H1 (cell line): Measurements from ENCODE around the gene NFIA. TPM values are rescaled to one million over a fixed set of nuclear protein-coding genes. Genes with fewer than 3 reads are reported as not detected.

Experiments used
- CTCF ChIA-PET: fragments of 300-600 bp; sonication (Branson Sonifier 250); formaldehyde crosslinking; loops from one replicate; lab custom pipeline; 2021; ENCODE audit not compliant: partially characterized antibody; lab: Charles Lee
- POLR2A ChIA-PET: fragments of 300-600 bp; sonication (Branson Sonifier 250); formaldehyde crosslinking; loops from one replicate; lab custom pipeline; 2021; ENCODE audit warnings: inconsistent platforms; ENCODE audit not compliant: partially characterized antibody; lab: Charles Lee
- DNase-seq, 2 experiments: peaks; one replicate each; pipeline versions ENCODE4 v3.0.0 to v3.0.0-alpha.2; 2010 to 2022; ENCODE audit warnings: low spot score in 2 of 2, low read depth in 1 of 2, mixed read lengths in 1 of 2
- FAIRE-seq: peaks from 2 replicates; lab custom pipeline; 2011; peaks lifted over from hg19 to GRCh38; lab: Jason Lieb, UNC
- H2AFZ ChIP-seq: 2 replicates; pipeline ENCODE4 v1.8.1; 2012; ENCODE audit warnings: low read length, inconsistent platforms
- H2AK5ac ChIP-seq: 2 replicates; pipeline ENCODE4 v1.6.1; 2013; ENCODE audit warnings: low read depth, low read length
- H2BK120ac ChIP-seq: replicated peaks from 2 replicates; pipeline ENCODE3; 2013; ENCODE audit warnings: low read depth, low read length, inconsistent platforms
- H2BK12ac ChIP-seq: 2 replicates; pipeline ENCODE4 v1.6.1; 2013; ENCODE audit warnings: low read depth, low read length
- H2BK15ac ChIP-seq: 2 replicates; pipeline ENCODE4 v1.6.1; 2013; ENCODE audit warnings: low read length
- H2BK20ac ChIP-seq: 2 replicates; pipeline ENCODE4 v1.6.1; 2013; ENCODE audit warnings: low read length
- H2BK5ac ChIP-seq: 2 replicates; pipeline ENCODE4 v1.6.1; 2013; ENCODE audit warnings: low read depth, low read length
- H3K14ac ChIP-seq: 2 replicates; pipeline ENCODE4 v1.6.1; 2013; ENCODE audit warnings: inconsistent platforms; ENCODE audit not compliant: insufficient read length
- H3K18ac ChIP-seq: 2 replicates; pipeline ENCODE4 v1.6.1; 2013; ENCODE audit warnings: low read length; ENCODE audit errors: extremely low read depth
- H3K23ac ChIP-seq: 2 replicates; pipeline ENCODE4 v1.6.1; 2013; ENCODE audit warnings: inconsistent platforms; ENCODE audit not compliant: insufficient read length
- H3K23me2 ChIP-seq: 2 replicates; pipeline ENCODE4 v1.6.1; 2013; ENCODE audit warnings: low read depth, low read length
- H3K27ac ChIP-seq: 2 replicates; pipeline ENCODE4 v1.6.1; 2011; ENCODE audit warnings: low read depth, low read length, inconsistent platforms
- H3K27me3 ChIP-seq, 4 experiments: replicated peaks in 1 of 4; 1 replicate in 1 of 4; 2 replicates in 3 of 4; pipeline versions ENCODE4 v1.6.1 to v1.8.1; 2011 to 2013; ENCODE audit warnings: low read length in 3 of 4, mild to moderate bottlenecking in 3 of 4, inconsistent platforms in 2 of 4, mixed read lengths in 2 of 4, moderate library complexity in 1 of 4; ENCODE audit not compliant: control insufficient read depth in 3 of 4, insufficient read depth in 3 of 4; ENCODE audit errors: extremely low read depth in 1 of 4
- H3K36me3 ChIP-seq, 4 experiments: 2 replicates each; pipeline versions ENCODE4 v1.6.1 to v1.8.1; 2011 to 2013; ENCODE audit warnings: mild to moderate bottlenecking in 4 of 4, low read length in 3 of 4, moderate library complexity in 2 of 4, control low read depth in 1 of 4, inconsistent platforms in 1 of 4; ENCODE audit not compliant: insufficient read depth in 4 of 4, control insufficient read depth in 2 of 4
- H3K4ac ChIP-seq: replicated peaks from 2 replicates; pipeline ENCODE3; 2013; ENCODE audit warnings: low read length, low read depth, mixed read lengths, inconsistent platforms; ENCODE audit not compliant: insufficient read length
- H3K4me1 ChIP-seq, 4 experiments: replicated peaks in 1 of 4; 1 replicate in 1 of 4; 2 replicates in 3 of 4; pipeline versions ENCODE4 v1.6.1 to v1.8.1; 2011 to 2013; ENCODE audit warnings: low read length in 3 of 4, inconsistent platforms in 2 of 4, mixed read lengths in 1 of 4; ENCODE audit not compliant: insufficient read depth in 4 of 4, control insufficient read depth in 3 of 4
- H3K4me2 ChIP-seq, 2 experiments: 2 replicates each; pipeline versions ENCODE4 v1.6.1 to v1.8.1; 2011 to 2013; ENCODE audit warnings: low read depth in 2 of 2, low read length in 2 of 2, control low read depth in 1 of 2, inconsistent platforms in 1 of 2, mild to moderate bottlenecking in 1 of 2; ENCODE audit not compliant: insufficient read depth in 1 of 2
- H3K4me3 ChIP-seq, 4 experiments: fragments of 200-600, 300-600 bp in 1 of 4; sonication (generic), shearing (Covaris generic), sonication (Bioruptor Twin) in 1 of 4; 2 replicates each; pipeline versions ENCODE4 v1.5.1 to v1.8.1; 2011 to 2016; ENCODE audit warnings: low read length in 4 of 4, low read depth in 3 of 4, control low read depth in 2 of 4, inconsistent platforms in 2 of 4, mild to moderate bottlenecking in 2 of 4, mixed read lengths in 1 of 4, moderate library complexity in 1 of 4; ENCODE audit not compliant: insufficient read depth in 2 of 4; ENCODE audit errors: extremely low read depth in 1 of 4
- H3K56ac ChIP-seq: replicated peaks from 2 replicates; pipeline ENCODE3; 2013; ENCODE audit warnings: low read depth, mild to moderate bottlenecking, mixed read lengths, low read length, inconsistent platforms; ENCODE audit not compliant: insufficient read length
- H3K79me1 ChIP-seq: 2 replicates; pipeline ENCODE4 v1.6.1; 2013; ENCODE audit warnings: low read depth, low read length, control low read depth
- H3K79me2 ChIP-seq, 2 experiments: 2 replicates each; pipeline versions ENCODE4 v1.6.1 to v1.8.1; 2012 to 2013; ENCODE audit warnings: low read length in 2 of 2, mild to moderate bottlenecking in 2 of 2, inconsistent platforms in 1 of 2; ENCODE audit not compliant: insufficient read depth in 2 of 2, control insufficient read depth in 1 of 2
- H3K9ac ChIP-seq, 4 experiments: replicated peaks in 1 of 4; 1 replicate in 1 of 4; 2 replicates in 3 of 4; pipeline versions ENCODE4 v1.6.1 to v1.8.1; 2011 to 2013; ENCODE audit warnings: low read depth in 3 of 4, low read length in 3 of 4, control low read depth in 2 of 4, mild to moderate bottlenecking in 2 of 4, moderate library complexity in 2 of 4, inconsistent platforms in 1 of 4; ENCODE audit errors: extremely low read depth in 1 of 4
- H3K9me3 ChIP-seq, 2 experiments: 2 replicates each; pipeline versions ENCODE4 v1.6.1 to v1.8.1; 2012 to 2013; ENCODE audit warnings: mild to moderate bottlenecking in 2 of 2, moderate library complexity in 2 of 2, control low read depth in 1 of 2, inconsistent platforms in 1 of 2, low read depth in 1 of 2, low read length in 1 of 2, mixed read lengths in 1 of 2; ENCODE audit not compliant: insufficient read depth in 2 of 2
- H4K20me1 ChIP-seq, 2 experiments: replicated peaks in 1 of 2; 2 replicates each; pipeline versions ENCODE3 to v1.8.1; 2011 to 2013; ENCODE audit warnings: inconsistent platforms in 2 of 2, low read length in 2 of 2, mild to moderate bottlenecking in 1 of 2; ENCODE audit not compliant: insufficient read depth in 2 of 2, control insufficient read depth in 1 of 2
- H4K5ac ChIP-seq: 2 replicates; pipeline ENCODE4 v1.6.1; 2013; ENCODE audit warnings: low read length, low read depth, mixed read lengths, inconsistent platforms; ENCODE audit not compliant: insufficient read length
- H4K8ac ChIP-seq: 2 replicates; pipeline ENCODE4 v1.8.0; 2013; ENCODE audit warnings: mild to moderate bottlenecking, moderate library complexity, low read length, inconsistent platforms; ENCODE audit not compliant: insufficient read depth; ENCODE audit errors: extremely low read depth
- H4K91ac ChIP-seq: replicated peaks from 2 replicates; pipeline ENCODE3; 2013; ENCODE audit warnings: low read length, mixed read lengths, inconsistent platforms; ENCODE audit not compliant: insufficient read length
- BACH1 ChIP-seq: IDR thresholded peaks from 2 replicates; pipeline ENCODE4 v1.6.1; 2012; ENCODE audit warnings: low read length, improper control_type of control experiment
- CREB1 ChIP-seq: IDR thresholded peaks from 2 replicates; pipeline ENCODE4 v1.6.1; 2012; ENCODE audit warnings: inconsistent platforms
- GABPA ChIP-seq: IDR thresholded peaks from 2 replicates; pipeline ENCODE4 v1.6.1; 2011; ENCODE audit warnings: mild to moderate bottlenecking, low read length, moderate library complexity, borderline replicate concordance; ENCODE audit not compliant: insufficient read depth
- JUN ChIP-seq: IDR thresholded peaks from 2 replicates; pipeline ENCODE4 v1.6.1; 2011; ENCODE audit warnings: low read depth, mild to moderate bottlenecking, improper control_type of control experiment, low read length
- NANOG ChIP-seq: IDR thresholded peaks from 2 replicates; pipeline ENCODE4 v1.6.1; 2011; ENCODE audit warnings: low read length, low read depth, mild to moderate bottlenecking, inconsistent platforms; ENCODE audit not compliant: insufficient read depth, poor library complexity, severe bottlenecking
- RAD21 ChIP-seq, 2 experiments: IDR thresholded peaks in 1 of 2; conservative IDR thresholded peaks in 1 of 2; 2 replicates each; pipeline ENCODE4 v1.6.1; 2011; ENCODE audit warnings: low read depth in 2 of 2, low read length in 2 of 2, improper control_type of control experiment in 1 of 2, inconsistent platforms in 1 of 2, mild to moderate bottlenecking in 1 of 2, moderate library complexity in 1 of 2
- SP2 ChIP-seq: IDR thresholded peaks from 2 replicates; pipeline ENCODE4 v1.6.1; 2012; ENCODE audit warnings: mild to moderate bottlenecking, low read length, inconsistent platforms
- SRF ChIP-seq: IDR thresholded peaks from 2 replicates; pipeline ENCODE4 v1.6.1; 2011; ENCODE audit warnings: mild to moderate bottlenecking, low read depth, low read length, moderate library complexity
- TEAD4 ChIP-seq: IDR thresholded peaks from 2 replicates; pipeline ENCODE4 v1.6.1; 2012; ENCODE audit warnings: low read depth, low read length, inconsistent platforms, mixed read lengths
- YY1 ChIP-seq: IDR thresholded peaks from 2 replicates; pipeline ENCODE4 v1.6.1; 2011; ENCODE audit warnings: low read depth, mild to moderate bottlenecking, low read length
- WGBS, 2 experiments: shearing (Covaris generic) in 1 of 2; methylation state at CpG; one replicate each; pipeline versions ENCODE4 v1.1.6 to v1.1.7; 2013 to 2015; ENCODE audit warnings: low lambda C conversion rate in 2 of 2, mixed read lengths in 2 of 2, inconsistent platforms in 1 of 2, low coverage in 1 of 2, missing lambda C conversion rate in 1 of 2; ENCODE audit not compliant: insufficient replicate concordance in 2 of 2, insufficient coverage in 1 of 2, insufficient read length in 1 of 2; ENCODE audit errors: extremely low coverage in 1 of 2, missing lambda C conversion rate in 1 of 2; 5-methylcytosine and 5-hydroxymethylcytosine counted together
- polyA plus RNA-seq, 7 experiments: library from polyadenylated mRNA; depleted of rRNA in 3 of 7; stranded (reverse) in 5 of 7; unstranded in 2 of 7; fragments of >200 nt in 5 of 7; fragments of 200-250 nt in 2 of 7; gene quantifications; 1 replicate in 5 of 7; 2 replicates in 1 of 7; 4 replicates in 1 of 7; pipeline versions ENCODE4 v1.2.1 to v1.2.3, GENCODE V29; 2011 to 2013; ENCODE audit warnings: missing spikeins in 2 of 7, mixed read lengths in 2 of 7
- total RNA-seq: library from RNA; stranded (reverse); fragmentation: NEBNext Ultra II Directional; extraction: Animal tissue kit (Norgen Biotek cat#: 25700); gene quantifications from 2 replicates; pipeline ENCODE4 v1.2.1, GENCODE V29; 2021
- TF ChIP-seq, protein P1 (sequence below): IDR thresholded peaks from 2 replicates; pipeline ENCODE4 v1.6.1; 2012; ENCODE audit warnings: low read length, inconsistent platforms

Gene NFIA
- total and polyA plus RNA-seq, 2 of the 8 experiments (the other 6 are each of a cell fraction or from before 2014, with no cell fraction given): 1.8 to 2.3 TPM

- Histone ChIP-seq H3K27ac (no peak overlapping the region), H2BK20ac (0 out of 2 replicates have a peak overlapping the region, but pooled peaks have one; percentile 17), H3K79me1 (no peaks in the 10 kb centered on the region), H4K91ac (no peak overlapping the region), H2BK15ac (no peak overlapping the region), H3K79me2 (no peaks in the 10 kb centered on the region), H3K23me2 (peaks cover 13% of the 10 kb centered on the region), H2BK5ac (no peak overlapping the region), H3K4me3 (peak overlapping the region in 3 of 4 experiments; percentile 5 to 75 (median 23); a peak in 4 of 8 replicates), H3K56ac (no peak overlapping the region), H3K4ac (no peak overlapping the region), H2BK120ac (no peak overlapping the region), H3K23ac (no peak overlapping the region), H3K9me3 (no peaks in the 10 kb centered on the region), H4K5ac (no peak overlapping the region), H3K14ac (no peak overlapping the region), H3K36me3 (peaks cover 0 to 4% (median 0%) of the 10 kb centered on the region in 4 experiments; a peak in 1 of 8 replicates), H4K20me1 (peaks cover 0 to 4% of the 10 kb centered on the region in 2 experiments), H3K9ac (no peak overlapping the region), H3K4me2 (peak overlapping the region; percentile 61 to 86), H3K4me1 (peaks cover 5 to 23% (median 11%) of the 10 kb centered on the region in 4 experiments; a peak in 5 of 7 replicates), H2AK5ac (no peak overlapping the region), H3K27me3 (peaks cover 27 to 60% (median 45%) of the 10 kb centered on the region in 4 experiments), H4K8ac (no peak overlapping the region), H2AFZ (no peak overlapping the region), H3K18ac (no peak overlapping the region), H2BK12ac (0 out of 2 replicates have a peak overlapping the region, but pooled peaks have one; percentile 19)
- WGBS, 2 experiments: 12% methylated on average over 5 of the region's 5 CpGs; no CpG with 5 or more reads in 1 of the 2 experiments
- ChIA-PET CTCF (interaction anchor here (0.8 to 7.1 kb wide), 5 partner anchors 8 to 357 kb away, joined by 3 to 65 read pairs (median 5); no protein-coding TSS in a partner anchor), POLR2A (interaction anchor here (0.8 to 1.4 kb wide), 2 partner anchors 13 to 22 kb away, joined by 3 read pairs; no protein-coding TSS in a partner anchor)
- no peak for FAIRE-seq
- DNase-seq: no peak
- TF ChIP-seq SRF (no peak), SP2 (no peak), CREB1 (no peak), TEAD4 (no peak), GABPA (no peak), BACH1 (no peak), NANOG (no peak), JUN (no peak), RAD21 (IDR thresholded peaks at IDR 0.05 in 1 of 2, conservative IDR thresholded peaks at IDR 0.05 in 1 of 2; ENCODE audit: low read depth in 2 of 2, low read length in 2 of 2) (no peak), YY1 (no peak)
- TF ChIP-seq, protein P1, sequence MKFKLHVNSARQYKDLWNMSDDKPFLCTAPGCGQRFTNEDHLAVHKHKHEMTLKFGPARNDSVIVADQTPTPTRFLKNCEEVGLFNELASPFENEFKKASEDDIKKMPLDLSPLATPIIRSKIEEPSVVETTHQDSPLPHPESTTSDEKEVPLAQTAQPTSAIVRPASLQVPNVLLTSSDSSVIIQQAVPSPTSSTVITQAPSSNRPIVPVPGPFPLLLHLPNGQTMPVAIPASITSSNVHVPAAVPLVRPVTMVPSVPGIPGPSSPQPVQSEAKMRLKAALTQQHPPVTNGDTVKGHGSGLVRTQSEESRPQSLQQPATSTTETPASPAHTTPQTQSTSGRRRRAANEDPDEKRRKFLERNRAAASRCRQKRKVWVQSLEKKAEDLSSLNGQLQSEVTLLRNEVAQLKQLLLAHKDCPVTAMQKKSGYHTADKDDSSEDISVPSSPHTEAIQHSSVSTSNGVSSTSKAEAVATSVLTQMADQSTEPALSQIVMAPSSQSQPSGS: no peak
Observed at GRCh38 chr1:61079296-61079897, 3.0 kb upstream of the NFIA start.
